HepG2 (cell line): ENCODE measurements around the gene TLK1. TPM values are rescaled to one million over a fixed set of nuclear protein-coding genes. Genes with fewer than 3 reads are reported as not detected.

Experiments used
- ARNTL ChIP-seq: sonication (generic); formaldehyde crosslinking; IDR thresholded peaks from 2 replicates; pipeline ENCODE4 v1.4.0; 2020; ENCODE audit warnings: mild to moderate bottlenecking, missing genetic modification reagents
- ATRX ChIP-seq: sonication (generic); formaldehyde crosslinking; IDR thresholded peaks from 2 replicates; pipeline ENCODE4 v1.4.0; 2020; ENCODE audit warnings: missing genetic modification reagents, borderline replicate concordance
- BATF2 ChIP-seq: sonication (generic); formaldehyde crosslinking; IDR thresholded peaks from 2 replicates; pipeline ENCODE4 v1.8.0; 2022; ENCODE audit warnings: mild to moderate bottlenecking, missing genetic modification reagents, moderate library complexity
- CREB1 ChIP-seq, 2 experiments: fragments of 450-650 bp in 1 of 2; IDR thresholded peaks; 2 replicates each; pipeline ENCODE4 v1.6.1; 2016 to 2017; ENCODE audit warnings: control low read depth in 1 of 2, mild to moderate bottlenecking in 1 of 2, missing compliant biosample characterization in 1 of 2, missing genetic modification characterization in 1 of 2
- DNMT3B ChIP-seq: conservative IDR thresholded peaks from 2 replicates; pipeline ENCODE4 v1.6.1; 2016; ENCODE audit warnings: missing biosample characterization, control low read depth
- GATAD1 ChIP-seq: IDR thresholded peaks from 2 replicates; pipeline ENCODE4 v1.6.1; 2016; ENCODE audit warnings: missing genetic modification reagents, missing compliant biosample characterization
- KLF6 ChIP-seq: IDR thresholded peaks from 2 replicates; pipeline ENCODE4 v1.8.0; 2016; ENCODE audit warnings: missing biosample characterization, missing genetic modification reagents
- MAF1 ChIP-seq: sonication (generic); formaldehyde crosslinking; IDR thresholded peaks from 2 replicates; pipeline ENCODE4 v1.5.0; 2020; ENCODE audit warnings: missing genetic modification reagents, borderline replicate concordance
- PAX8 ChIP-seq: sonication (generic); formaldehyde crosslinking; IDR thresholded peaks from 2 replicates; pipeline ENCODE4 v1.8.0; 2022; ENCODE audit warnings: mild to moderate bottlenecking, missing genetic modification reagents, borderline replicate concordance
- RBM22 ChIP-seq: fragments of 200-400 bp; formaldehyde crosslinking; optimal IDR thresholded peaks from 2 replicates; pipeline ENCODE3; 2017; ENCODE audit warnings: mild to moderate bottlenecking, low read length, moderate library complexity
- SRSF1 ChIP-seq: fragments of 200-400 bp; formaldehyde crosslinking; optimal IDR thresholded peaks from 2 replicates; pipeline ENCODE3; 2017; ENCODE audit warnings: mild to moderate bottlenecking, low read depth, low read length, moderate library complexity
- YEATS4 ChIP-seq: sonication (generic); formaldehyde crosslinking; IDR thresholded peaks from 2 replicates; pipeline ENCODE4 v1.4.0; 2020; ENCODE audit warnings: missing genetic modification reagents, borderline replicate concordance
- ZNF24 ChIP-seq: fragments of 450-650 bp; IDR thresholded peaks from 2 replicates; pipeline ENCODE4 v1.6.1; 2017; ENCODE audit warnings: antibody characterized with exemption, mild to moderate bottlenecking
- ZNF282 ChIP-seq: fragments of 450-650 bp; IDR thresholded peaks from 2 replicates; pipeline ENCODE4 v1.6.1; 2018; ENCODE audit not compliant: partially characterized antibody
- ZNF687 ChIP-seq: sonication (generic); formaldehyde crosslinking; IDR thresholded peaks from 2 replicates; pipeline ENCODE4 v1.5.1; 2020; ENCODE audit warnings: mild to moderate bottlenecking, missing genetic modification reagents, moderate library complexity
- polyA plus RNA-seq, 8 experiments: library from polyadenylated mRNA; depleted of rRNA in 3 of 8; stranded (reverse) in 7 of 8; unstranded in 1 of 8; fragments of >200 nt; fragmentation: Illumina TruSeq in 4 of 8; extraction: Trizol in 4 of 8; gene quantifications; 2 replicates each; pipeline versions ENCODE4 v1.2.1 to v1.2.3, GENCODE V29; 2011 to 2016; ENCODE audit warnings: low read depth in 4 of 8, missing spikeins in 1 of 8, mixed read lengths in 1 of 8; ENCODE audit not compliant: insufficient read depth in 1 of 8
- total RNA-seq, 5 experiments: library from RNA; depleted of rRNA; stranded (reverse); fragments of >200 nt; fragmentation: Illumina TruSeq; extraction: Trizol; gene quantifications; 2 replicates each; pipeline ENCODE4 v1.2.3, GENCODE V29; 2016; ENCODE audit warnings: low read depth in 1 of 5
- TF ChIP-seq, protein P1 (sequence below): sonication (generic); formaldehyde crosslinking; IDR thresholded peaks from 2 replicates; pipeline ENCODE4 v1.5.0; 2020; ENCODE audit warnings: mild to moderate bottlenecking, missing genetic modification reagents
- TF ChIP-seq, protein P2 (sequence below): sonication (generic); formaldehyde crosslinking; IDR thresholded peaks from 2 replicates; pipeline ENCODE4 v1.4.0; 2020; ENCODE audit warnings: missing genetic modification reagents, borderline replicate concordance

Gene TLK1
- total and polyA plus RNA-seq, 2 of the 13 experiments (the other 11 are each of a cell fraction or from before 2014, with no cell fraction given), result 16.8 to 28.7 TPM

DNA sequence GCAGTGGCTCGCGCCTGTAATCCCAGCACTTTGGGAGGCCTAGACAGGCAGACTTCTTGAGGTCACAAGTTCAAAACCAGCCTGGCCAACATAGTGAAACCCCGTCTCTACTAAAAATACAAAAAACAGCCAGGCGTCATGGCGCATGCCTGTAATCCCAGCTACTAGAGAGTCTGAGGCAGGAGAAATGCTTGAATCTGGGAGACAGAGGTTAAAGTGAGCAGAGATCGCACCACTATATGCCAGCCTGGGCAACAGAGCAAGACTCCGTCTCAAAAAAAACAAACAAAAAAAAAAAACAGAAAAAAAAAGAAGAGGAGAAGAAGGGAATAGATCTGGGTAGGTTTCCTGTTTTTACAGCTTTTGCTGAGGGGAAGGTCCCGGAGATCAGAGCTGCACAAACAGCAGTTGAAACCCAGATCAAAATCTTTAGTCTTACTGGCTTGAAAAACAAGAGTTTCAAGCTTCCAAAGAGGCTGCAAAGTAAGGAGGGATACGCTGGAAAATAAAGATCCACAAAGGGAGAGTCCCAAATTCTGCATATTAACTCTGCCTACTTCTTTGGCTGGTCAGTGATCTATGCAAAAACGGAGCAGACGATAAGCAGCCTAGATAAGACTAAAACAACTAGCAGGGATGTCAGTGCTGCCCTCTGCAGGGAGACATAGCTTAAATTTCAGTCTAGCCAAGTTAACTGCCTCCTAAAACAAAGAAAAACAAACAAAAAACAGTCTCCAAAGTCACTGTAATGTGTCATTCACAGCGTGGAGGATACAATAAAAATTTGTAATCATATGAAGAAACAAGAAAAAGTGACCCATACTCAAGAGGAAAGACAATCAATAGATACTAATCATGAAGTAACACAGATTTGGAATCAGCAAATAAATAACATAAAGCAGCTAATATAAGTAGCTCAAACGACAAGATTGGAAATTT, 74.1 kb downstream of the TLK1 start (continued):
- TF ChIP-seq ATRX (CRISPR knock-in tag) (no peak), KLF6 (no peak), BATF2 (no peak), YEATS4 (no peak), CREB1 (IDR thresholded peaks at IDR 0.05) (no peak), CREB1 (CRISPR knock-in tag; IDR thresholded peaks at IDR 0.05) (0 out of 2 replicates have a peak, but pooled peaks have one; percentile 29), SRSF1 (no peak), RBM22 (peak; percentile 75), ARNTL (no peak), ZNF24 (no peak), ZNF282 (no peak), ZNF687 (CRISPR knock-in tag) (no peak), PAX8 (CRISPR knock-in tag) (no peak), MAF1 (CRISPR knock-in tag) (no peak), DNMT3B (CRISPR knock-in tag) (0 out of 2 replicates have a peak, but pooled peaks have one; percentile 54), GATAD1 (CRISPR knock-in tag) (no peak)
- TF ChIP-seq, protein P1, sequence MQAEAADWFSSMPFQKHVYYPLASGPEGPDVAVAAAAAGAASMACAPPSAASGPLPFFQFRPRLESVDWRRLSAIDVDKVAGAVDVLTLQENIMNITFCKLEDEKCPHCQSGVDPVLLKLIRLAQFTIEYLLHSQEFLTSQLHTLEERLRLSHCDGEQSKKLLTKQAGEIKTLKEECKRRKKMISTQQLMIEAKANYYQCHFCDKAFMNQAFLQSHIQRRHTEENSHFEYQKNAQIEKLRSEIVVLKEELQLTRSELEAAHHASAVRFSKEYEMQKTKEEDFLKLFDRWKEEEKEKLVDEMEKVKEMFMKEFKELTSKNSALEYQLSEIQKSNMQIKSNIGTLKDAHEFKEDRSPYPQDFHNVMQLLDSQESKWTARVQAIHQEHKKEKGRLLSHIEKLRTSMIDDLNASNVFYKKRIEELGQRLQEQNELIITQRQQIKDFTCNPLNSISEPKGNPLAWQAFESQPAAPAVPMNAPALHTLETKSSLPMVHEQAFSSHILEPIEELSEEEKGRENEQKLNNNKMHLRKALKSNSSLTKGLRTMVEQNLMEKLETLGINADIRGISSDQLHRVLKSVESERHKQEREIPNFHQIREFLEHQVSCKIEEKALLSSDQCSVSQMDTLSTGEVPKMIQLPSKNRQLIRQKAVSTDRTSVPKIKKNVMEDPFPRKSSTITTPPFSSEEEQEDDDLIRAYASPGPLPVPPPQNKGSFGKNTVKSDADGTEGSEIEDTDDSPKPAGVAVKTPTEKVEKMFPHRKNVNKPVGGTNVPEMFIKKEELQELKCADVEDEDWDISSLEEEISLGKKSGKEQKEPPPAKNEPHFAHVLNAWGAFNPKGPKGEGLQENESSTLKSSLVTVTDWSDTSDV (CRISPR knock-in tag), result no peak
- TF ChIP-seq, protein P2, sequence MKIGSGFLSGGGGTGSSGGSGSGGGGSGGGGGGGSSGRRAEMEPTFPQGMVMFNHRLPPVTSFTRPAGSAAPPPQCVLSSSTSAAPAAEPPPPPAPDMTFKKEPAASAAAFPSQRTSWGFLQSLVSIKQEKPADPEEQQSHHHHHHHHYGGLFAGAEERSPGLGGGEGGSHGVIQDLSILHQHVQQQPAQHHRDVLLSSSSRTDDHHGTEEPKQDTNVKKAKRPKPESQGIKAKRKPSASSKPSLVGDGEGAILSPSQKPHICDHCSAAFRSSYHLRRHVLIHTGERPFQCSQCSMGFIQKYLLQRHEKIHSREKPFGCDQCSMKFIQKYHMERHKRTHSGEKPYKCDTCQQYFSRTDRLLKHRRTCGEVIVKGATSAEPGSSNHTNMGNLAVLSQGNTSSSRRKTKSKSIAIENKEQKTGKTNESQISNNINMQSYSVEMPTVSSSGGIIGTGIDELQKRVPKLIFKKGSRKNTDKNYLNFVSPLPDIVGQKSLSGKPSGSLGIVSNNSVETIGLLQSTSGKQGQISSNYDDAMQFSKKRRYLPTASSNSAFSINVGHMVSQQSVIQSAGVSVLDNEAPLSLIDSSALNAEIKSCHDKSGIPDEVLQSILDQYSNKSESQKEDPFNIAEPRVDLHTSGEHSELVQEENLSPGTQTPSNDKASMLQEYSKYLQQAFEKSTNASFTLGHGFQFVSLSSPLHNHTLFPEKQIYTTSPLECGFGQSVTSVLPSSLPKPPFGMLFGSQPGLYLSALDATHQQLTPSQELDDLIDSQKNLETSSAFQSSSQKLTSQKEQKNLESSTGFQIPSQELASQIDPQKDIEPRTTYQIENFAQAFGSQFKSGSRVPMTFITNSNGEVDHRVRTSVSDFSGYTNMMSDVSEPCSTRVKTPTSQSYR (CRISPR knock-in tag), result no peak
